ENCODE results near the gene DAPK2. TPM values are rescaled to one million over a fixed set of nuclear protein-coding genes. Genes with fewer than 3 reads are reported as not detected.

DAPK2 gene
- polyA plus RNA-seq, 2 of the 4 experiments (the other 2 are of a cell fraction) = 3.1 to 4.8 TPM

- WGBS (ENCODE audit: missing lambda C conversion rate) = 84% methylated on average over 6 of the region's 6 CpGs
- FAIRE-seq = no peak
- Histone ChIP-seq H3K9me3 (no peaks in the 10 kb centered on the region), H3K27ac (no peak overlapping the region), H3K4me3 (no peak overlapping the region), H3K4me1 (no peaks in the 10 kb centered on the region), H3K4me2 (no peak overlapping the region)
- no peak for TF ChIP-seq SMC3 (IDR thresholded peaks at IDR 0.05)
- no peak for TF ChIP-seq MYC (IDR thresholded peaks at IDR 0.05; ENCODE audit: borderline replicate concordance, low read length)
- no peak for TF ChIP-seq NFE2L2 (conservative IDR thresholded peaks at IDR 0.05; ENCODE audit: low read length)
- TF ChIP-seq HDAC2 (IDR thresholded peaks at IDR 0.05) = no peak
- TF ChIP-seq HOXA7 (CRISPR knock-in tag; IDR thresholded peaks at IDR 0.05) = no peak
- no peak for TF ChIP-seq RCOR1 (IDR thresholded peaks at IDR 0.05; ENCODE audit: low read depth, low read length)
- no peak for TF ChIP-seq BCL3 (IDR thresholded peaks at IDR 0.05)
- no peak for TF ChIP-seq MAX (IDR thresholded peaks at IDR 0.05)
- no peak for TF ChIP-seq TP53 (CRISPR knock-in tag; IDR thresholded peaks at IDR 0.05)
- no peak for TF ChIP-seq HOXB13 (CRISPR knock-in tag; IDR thresholded peaks at IDR 0.05; ENCODE audit: low read depth)
- TF ChIP-seq CBX8 (IDR thresholded peaks at IDR 0.05) = no peak
- CTCF ChIA-PET = interaction anchor here (0.8 to 1.1 kb wide), 2 partner anchors 19 to 41 kb away, joined by 3 read pairs; no protein-coding TSS in a partner anchor
- POLR2A ChIA-PET = no interaction called here
- no peak for DNase-seq (ENCODE audit: low read depth in 1 of 2, low spot score in 1 of 2)
- no peak for ATAC-seq
These were observed 60.1 kb downstream of the DAPK2 start for GRCh38 chr15:63986185-63986680.

GRCh38 chr15:63985221-63986184, 60.8 kb downstream of the DAPK2 start:
- Histone ChIP-seq H3K4me3 (no peak overlapping the region), H3K4me1 (no peaks in the 10 kb centered on the region), H3K9me3 (no peaks in the 10 kb centered on the region), H3K27ac (no peak overlapping the region; a peak in 1 of 6 replicates), H3K4me2 (no peak overlapping the region)
- ChIA-PET CTCF (interaction anchor here (0.6 to 1.4 kb wide), 9 partner anchors 9 to 78 kb away, joined by 3 to 6 read pairs (median 3); no protein-coding TSS in a partner anchor), POLR2A (no interaction called here)
- FAIRE-seq = no peak
- no peak for TF ChIP-seq CTCF (IDR thresholded peaks at IDR 0.05)
- TF ChIP-seq RAD21 (conservative IDR thresholded peaks at IDR 0.05 in 1 of 2, IDR thresholded peaks at IDR 0.05 in 1 of 2) = no peak
- TF ChIP-seq ESRRA (IDR thresholded peaks at IDR 0.05; ENCODE audit: borderline replicate concordance, low read length) = no peak
- TF ChIP-seq ELK1 (IDR thresholded peaks at IDR 0.05; ENCODE audit: low read depth, low read length) = no peak
- TF ChIP-seq BHLHE40 (IDR thresholded peaks at IDR 0.05; ENCODE audit: low read depth, low read length) = no peak
- TF ChIP-seq REST (IDR thresholded peaks at IDR 0.05) = no peak
- no peak for TF ChIP-seq ZFP36 (IDR thresholded peaks at IDR 0.05; ENCODE audit: borderline replicate concordance, partially characterized antibody)
- no peak for TF ChIP-seq JUNB (IDR thresholded peaks at IDR 0.05)
- TF ChIP-seq ZC3H11A (IDR thresholded peaks at IDR 0.05) = no peak
- TF ChIP-seq TP53 (CRISPR knock-in tag; IDR thresholded peaks at IDR 0.05) = no peak
- no peak for TF ChIP-seq NFE2L2 (conservative IDR thresholded peaks at IDR 0.05; ENCODE audit: low read length)
- no peak for TF ChIP-seq JUN (IDR thresholded peaks at IDR 0.05)
- no peak for TF ChIP-seq CBX8 (IDR thresholded peaks at IDR 0.05)
- TF ChIP-seq KDM1A (IDR thresholded peaks at IDR 0.05; ENCODE audit: low read depth) = no peak
- 77% methylated on average over 17 of the region's 17 CpGs for WGBS (ENCODE audit: missing lambda C conversion rate)
- DNase-seq (ENCODE audit: low read depth in 1 of 2, low spot score in 1 of 2) = no peak
- peak in 1 of 2 experiments; percentile 27; a peak in 1 of 6 replicates for ATAC-seq

Measured in A549 (cell line).